GM12892 (cell line): ENCODE measurements around the gene TRRAP.
"Not testable (repeated sequence)": the region's sequence is repeated elsewhere in the genome, so short reads cannot be mapped to it uniquely, and the experiment has no call there.

Source experiments
- DNase-seq: peaks from one replicate; pipeline ENCODE4 v3.0.0; 2011; ENCODE audit not compliant: insufficient read length
- FAIRE-seq: peaks from 2 replicates; lab custom pipeline; 2011; peaks lifted over from hg19 to GRCh38; lab: Jason Lieb, UNC
- POLR2A ChIP-seq: IDR thresholded peaks from 2 replicates; pipeline ENCODE4 v1.6.1; 2011; ENCODE audit warnings: low read depth, low read length, control low read depth
- POLR2AphosphoS5 ChIP-seq: IDR thresholded peaks from 2 replicates; pipeline ENCODE4 v1.6.1; 2011; ENCODE audit warnings: low read depth, low read length, control low read depth
- TAF1 ChIP-seq: IDR thresholded peaks from 2 replicates; pipeline ENCODE4 v1.6.1; 2011; ENCODE audit warnings: low read depth, mild to moderate bottlenecking, control low read depth, low read length, borderline replicate concordance

The TRRAP gene

GRCh38 chr7:99040104-99040958 lies 162.0 kb downstream of the TRRAP start:
- FAIRE-seq (no peak), DNase-seq (peak; percentile 65)
- TF ChIP-seq POLR2A (no peak), POLR2AphosphoS5 (no peak)

GRCh38 chr7:99041526-99041925 lies 163.2 kb downstream of the TRRAP start:
- no peak for DNase-seq
- no peak for FAIRE-seq

GRCh38 chr7:99042957-99043356 lies 164.6 kb downstream of the TRRAP start:
- FAIRE-seq (no peak), DNase-seq (no peak)
- TF ChIP-seq POLR2A (no peak), POLR2AphosphoS5 (no peak), TAF1 (no peak)

More at GRCh38 chr7:99041526-99041925, 163.2 kb downstream of the TRRAP start:
- TF ChIP-seq POLR2AphosphoS5 (no peak), POLR2A (no peak), TAF1 (no peak)

- not testable (repeated sequence) for DNase-seq, FAIRE-seq
Measured at GRCh38 chr7:99044858-99045257, 166.5 kb downstream of the TRRAP start.

GRCh38 chr7:99046262-99046661 lies 167.9 kb downstream of the TRRAP start:
- DNase-seq, FAIRE-seq: not testable (repeated sequence)

- no peak for TF ChIP-seq POLR2AphosphoS5
- TF ChIP-seq TAF1, result no peak
- no peak for TF ChIP-seq POLR2A
- DNase-seq (no peak), FAIRE-seq (no peak)
Measured at GRCh38 chr7:99046722-99047121, 168.4 kb downstream of the TRRAP start.

- DNase-seq (no peak), FAIRE-seq (no peak)
- TF ChIP-seq POLR2A, result no peak
- no peak for TF ChIP-seq POLR2AphosphoS5
- TF ChIP-seq TAF1, result no peak
Measured at GRCh38 chr7:99047526-99048077, 169.3 kb downstream of the TRRAP start.

GRCh38 chr7:99050971-99051370 lies 172.6 kb downstream of the TRRAP start:
- DNase-seq (no peak), FAIRE-seq (no peak)
- no peak for TF ChIP-seq POLR2AphosphoS5
- TF ChIP-seq POLR2A, result no peak
- no peak for TF ChIP-seq TAF1

GRCh38 chr7:99054781-99055180 lies 176.4 kb downstream of the TRRAP start:
- TF ChIP-seq POLR2A (no peak), POLR2AphosphoS5 (no peak), TAF1 (no peak)
- DNase-seq, result no peak
- FAIRE-seq, result no peak

GRCh38 chr7:99061001-99061776 lies 182.9 kb downstream of the TRRAP start:
- no peak for FAIRE-seq

More at GRCh38 chr7:99061001-99061776, 182.9 kb downstream of the TRRAP start:
- DNase-seq, result no peak
- no peak for TF ChIP-seq POLR2A
- TF ChIP-seq POLR2AphosphoS5, result no peak
- no peak for TF ChIP-seq TAF1
